Liver (tissue), 9 donors: ENCODE data around the gene NIPAL1. TPM values are rescaled to one million over a fixed set of nuclear protein-coding genes. Genes with fewer than 3 reads are reported as not detected.

ENCODE experiments used
- DNase-seq: peaks from one replicate; pipeline ENCODE4 v3.0.0-alpha.2; 2017; ENCODE audit warnings: low spot score
- H3K27ac ChIP-seq, 2 donors: one replicate each; pipeline ENCODE4 v1.7.0; 2013; ENCODE audit warnings: inconsistent platforms in 2 of 2, low read length in 2 of 2, control low read depth in 1 of 2, low read depth in 1 of 2, mild to moderate bottlenecking in 1 of 2
- H3K27me3 ChIP-seq, 4 donors: one replicate each; pipeline versions ENCODE4 v1.6.1 to v1.7.0; 2013; ENCODE audit warnings: low read length in 3 of 4, inconsistent platforms in 1 of 4, mild to moderate bottlenecking in 1 of 4, moderate library complexity in 1 of 4; ENCODE audit not compliant: control insufficient read depth in 4 of 4, insufficient read depth in 4 of 4
- H3K36me3 ChIP-seq, 4 donors: one replicate each; pipeline versions ENCODE4 v1.6.1 to v1.7.0; 2013; ENCODE audit warnings: low read length in 3 of 4, mild to moderate bottlenecking in 3 of 4, low read depth in 1 of 4, moderate library complexity in 1 of 4; ENCODE audit not compliant: control insufficient read depth in 4 of 4, insufficient read depth in 3 of 4
- H3K4me1 ChIP-seq, 4 donors: one replicate each; pipeline versions ENCODE4 v1.6.1 to v1.7.0; 2013; ENCODE audit warnings: low read length in 3 of 4, mild to moderate bottlenecking in 3 of 4, moderate library complexity in 1 of 4; ENCODE audit not compliant: control insufficient read depth in 4 of 4, insufficient read depth in 4 of 4
- H3K4me3 ChIP-seq, 3 donors: one replicate each; pipeline versions ENCODE4 v1.6.1 to v1.7.0; 2013; ENCODE audit warnings: low read length in 3 of 3, control low read depth in 1 of 3, low read depth in 1 of 3, mild to moderate bottlenecking in 1 of 3
- H3K9ac ChIP-seq, 2 donors: one replicate each; pipeline ENCODE4 v1.7.0; 2013; ENCODE audit warnings: low read length in 2 of 2, mild to moderate bottlenecking in 2 of 2, moderate library complexity in 2 of 2, control low read depth in 1 of 2, low read depth in 1 of 2
- H3K9me3 ChIP-seq, 4 donors: one replicate each; pipeline versions ENCODE4 v1.6.1 to v1.7.0; 2013; ENCODE audit warnings: low read length in 3 of 4; ENCODE audit not compliant: control insufficient read depth in 4 of 4
- ATF3 ChIP-seq: IDR thresholded peaks from 2 replicates; pipeline ENCODE4 v1.6.1; 2016; ENCODE audit warnings: antibody characterized with exemption
- CTCF ChIP-seq: fragments of 150-350 bp; IDR thresholded peaks from 2 replicates; pipeline ENCODE4 v1.5.1; 2017; ENCODE audit warnings: improper control_type of control experiment, low read depth, low read length; ENCODE audit not compliant: missing input control
- EGR1 ChIP-seq, 2 donors: IDR thresholded peaks; 2 replicates each; pipeline ENCODE4 v1.6.1; 2016 to 2018; ENCODE audit warnings: antibody characterized with exemption in 2 of 2, low read depth in 2 of 2
- FOXA1 ChIP-seq: IDR thresholded peaks from 2 replicates; pipeline ENCODE4 v1.6.1; 2016; ENCODE audit warnings: antibody characterized with exemption
- FOXA2 ChIP-seq: IDR thresholded peaks from 2 replicates; pipeline ENCODE4 v1.6.1; 2016; ENCODE audit warnings: antibody characterized with exemption
- GABPA ChIP-seq, 2 donors: IDR thresholded peaks in 1 of 2; conservative IDR thresholded peaks in 1 of 2; 2 replicates each; pipeline ENCODE4 v1.6.1; 2016; ENCODE audit warnings: antibody characterized with exemption in 2 of 2, mild to moderate bottlenecking in 1 of 2, moderate library complexity in 1 of 2
- HNF4A ChIP-seq, 2 donors: conservative IDR thresholded peaks; 2 replicates each; pipeline ENCODE4 v1.6.1; 2016; ENCODE audit warnings: antibody characterized with exemption in 2 of 2, mild to moderate bottlenecking in 2 of 2
- HNF4G ChIP-seq: IDR thresholded peaks from 2 replicates; pipeline ENCODE4 v1.6.1; 2016; ENCODE audit warnings: antibody characterized with exemption
- JUND ChIP-seq, 2 donors: IDR thresholded peaks; 2 replicates each; pipeline ENCODE4 v1.6.1; 2016; ENCODE audit warnings: antibody characterized with exemption in 2 of 2
- MAX ChIP-seq: IDR thresholded peaks from 2 replicates; pipeline ENCODE4 v1.6.1; 2016; ENCODE audit warnings: antibody characterized with exemption
- NR2F2 ChIP-seq: IDR thresholded peaks from 2 replicates; pipeline ENCODE4 v1.6.1; 2016; ENCODE audit warnings: antibody characterized with exemption
- RAD21 ChIP-seq, 2 donors: IDR thresholded peaks; 2 replicates each; pipeline ENCODE4 v1.6.1; 2016; ENCODE audit warnings: antibody characterized with exemption in 2 of 2, mild to moderate bottlenecking in 2 of 2
- RXRA ChIP-seq, 2 donors: IDR thresholded peaks; 2 replicates each; pipeline ENCODE4 v1.6.1; 2017 to 2018; ENCODE audit warnings: antibody characterized with exemption in 2 of 2, mild to moderate bottlenecking in 1 of 2
- SP1 ChIP-seq: IDR thresholded peaks from 2 replicates; pipeline ENCODE4 v1.6.1; 2018; ENCODE audit warnings: antibody characterized with exemption, mild to moderate bottlenecking
- TAF1 ChIP-seq: conservative IDR thresholded peaks from 2 replicates; pipeline ENCODE4 v1.6.1; 2016; ENCODE audit warnings: antibody characterized with exemption, mild to moderate bottlenecking
- YY1 ChIP-seq: IDR thresholded peaks from 2 replicates; pipeline ENCODE4 v1.6.1; 2016; ENCODE audit warnings: antibody characterized with exemption, mild to moderate bottlenecking
- ZBTB33 ChIP-seq: IDR thresholded peaks from 2 replicates; pipeline ENCODE4 v1.6.1; 2016; ENCODE audit warnings: antibody characterized with exemption
- WGBS: extraction: QIAGEN DNeasy Blood & Tissue Kit; methylation state at CpG from one replicate; pipeline ENCODE4 v1.1.7; 2013; 5-methylcytosine and 5-hydroxymethylcytosine counted together
- polyA plus RNA-seq, 2 donors: library from polyadenylated mRNA; stranded (reverse) in 1 of 2; unstranded in 1 of 2; fragments of 200-250 nt in 1 of 2; fragments of >200 nt in 1 of 2; fragmentation: Nextera tagmentation in 1 of 2; extraction: Ambion mirVana in 1 of 2; gene quantifications; one replicate each; pipeline versions ENCODE4 v1.2.1 to v1.2.3, GENCODE V29; 2013 to 2015
- total RNA-seq, 2 donors: library from RNA; depleted of rRNA; stranded (reverse); fragments of >200 nt; gene quantifications; one replicate each; pipeline ENCODE4 v1.2.3, GENCODE V29; 2014
- donor health status: healthy.
- donor health status: healthy.
- donor health status: healthy.
- donor health status: healthy.
- donor health status: healthy.

NIPAL1 gene
- total and polyA plus RNA-seq, 4 donors: 2.5 to 10.7 (median 6.1) TPM

- TF ChIP-seq TAF1: no peak
- no peak for TF ChIP-seq RXRA (IDR thresholded peaks at IDR 0.05)
- 91% methylated on average over 4 of the region's 4 CpGs for WGBS
- H3K4me3 ChIP-seq: no peak overlapping the region
- no peak overlapping the region for H3K27ac ChIP-seq
- no peaks in the 10 kb centered on the region for H3K27me3 ChIP-seq
- no peak for DNase-seq
- H3K9ac ChIP-seq: no peak overlapping the region
- peaks cover 0 to 18% (median 9%) of the 10 kb centered on the region in 4 donors for H3K36me3 ChIP-seq
- H3K4me1 ChIP-seq: peaks cover 0 to 3% (median 0%) of the 10 kb centered on the region in 4 donors
- no peaks in the 10 kb centered on the region for H3K9me3 ChIP-seq
These were observed 8.0 kb downstream of the NIPAL1 start for GRCh38 chr4:48024522-48024921.

- 75% methylated on average over 2 of the region's 2 CpGs for WGBS
- H3K4me3 ChIP-seq: no peak overlapping the region
- peaks cover 0 to 3% (median 0%) of the 10 kb centered on the region in 4 donors for H3K4me1 ChIP-seq
- H3K27ac ChIP-seq: no peak overlapping the region
- DNase-seq: no peak
- no peaks in the 10 kb centered on the region for H3K27me3 ChIP-seq
- TF ChIP-seq ZBTB33 (no peak), HNF4G (no peak), YY1 (no peak), NR2F2 (no peak), RAD21 (IDR thresholded peaks at IDR 0.05) (no peak), EGR1 (IDR thresholded peaks at IDR 0.05; ENCODE audit: low read depth in 2 of 2) (no peak), TAF1 (no peak), FOXA2 (no peak), FOXA1 (no peak), JUND (IDR thresholded peaks at IDR 0.05) (no peak), MAX (no peak), HNF4A (conservative IDR thresholded peaks at IDR 0.05) (no peak), GABPA (IDR thresholded peaks at IDR 0.05 in 1 of 2, conservative IDR thresholded peaks at IDR 0.05 in 1 of 2) (no peak), RXRA (IDR thresholded peaks at IDR 0.05) (no peak)
- H3K9me3 ChIP-seq: no peaks in the 10 kb centered on the region
- peaks cover 0 to 18% (median 9%) of the 10 kb centered on the region in 4 donors for H3K36me3 ChIP-seq
- no peak overlapping the region for H3K9ac ChIP-seq
These were observed 8.4 kb downstream of the NIPAL1 start for GRCh38 chr4:48025005-48025404.

GRCh38 chr4:48027653-48028052, 11.1 kb downstream of the NIPAL1 start:
- no peaks in the 10 kb centered on the region for H3K9me3 ChIP-seq
- DNase-seq: no peak
- H3K27ac ChIP-seq: no peak overlapping the region
- no peak overlapping the region for H3K9ac ChIP-seq
- H3K36me3 ChIP-seq: peaks cover 0 to 18% (median 9%) of the 10 kb centered on the region in 4 donors
- H3K27me3 ChIP-seq: no peaks in the 10 kb centered on the region
- H3K4me1 ChIP-seq: peaks cover 4 to 10% (median 5%) of the 10 kb centered on the region in 4 donors
- no peak overlapping the region for H3K4me3 ChIP-seq
- TF ChIP-seq RAD21 (IDR thresholded peaks at IDR 0.05): no peak
- TF ChIP-seq RXRA (IDR thresholded peaks at IDR 0.05): no peak
- no peak for TF ChIP-seq FOXA1
- TF ChIP-seq EGR1 (IDR thresholded peaks at IDR 0.05; ENCODE audit: low read depth in 2 of 2): no peak
- no peak for TF ChIP-seq HNF4G
- TF ChIP-seq TAF1: no peak
- no peak for TF ChIP-seq JUND (IDR thresholded peaks at IDR 0.05)
- TF ChIP-seq SP1: no peak
- TF ChIP-seq ATF3: no peak
- no peak for TF ChIP-seq GABPA (IDR thresholded peaks at IDR 0.05 in 1 of 2, conservative IDR thresholded peaks at IDR 0.05 in 1 of 2)
- no peak for TF ChIP-seq MAX
- TF ChIP-seq HNF4A (conservative IDR thresholded peaks at IDR 0.05): no peak
- TF ChIP-seq ZBTB33: no peak
- TF ChIP-seq NR2F2: no peak
- no peak for TF ChIP-seq CTCF
- no peak for TF ChIP-seq FOXA2
- TF ChIP-seq YY1: no peak
